Neural progenitor cell (in vitro differentiated cells): ENCODE data around the gene PIP5K1A. TPM values are rescaled to one million over a fixed set of nuclear protein-coding genes. Genes with fewer than 3 reads are reported as not detected.

Experiments
- DNase-seq: peaks from one replicate; pipeline ENCODE4 v3.0.0-alpha.2; 2016; ENCODE audit warnings: low spot score
- H2AFZ ChIP-seq: fragments of 200-600 bp; sonication (generic); replicated peaks from 2 replicates; pipeline ENCODE4 v1.6.1; 2016; ENCODE audit warnings: antibody characterized with exemption
- H3F3A ChIP-seq: fragments of 200-600 bp; sonication (generic); 2 replicates; pipeline ENCODE4 v1.6.1; 2016; ENCODE audit warnings: antibody characterized with exemption, low read depth
- H3K27ac ChIP-seq: fragments of 200-600 bp; sonication (generic); 2 replicates; pipeline ENCODE4 v1.5.1; 2016; ENCODE audit warnings: mild to moderate bottlenecking
- H3K27me3 ChIP-seq: fragments of 200-600 bp; sonication (generic); 2 replicates; pipeline ENCODE4 v1.6.1; 2016; ENCODE audit warnings: mild to moderate bottlenecking, moderate library complexity
- H3K36me3 ChIP-seq: fragments of 200-600 bp; sonication (generic); 2 replicates; pipeline ENCODE4 v1.5.1; 2016
- H3K4me1 ChIP-seq: fragments of 200-600 bp; sonication (generic); 2 replicates; pipeline ENCODE4 v1.6.1; 2016; ENCODE audit warnings: mixed run types
- H3K4me2 ChIP-seq: fragments of 200-600 bp; sonication (generic); 2 replicates; pipeline ENCODE4 v1.6.1; 2016
- H3K4me3 ChIP-seq: fragments of 200-600 bp; sonication (generic); 2 replicates; pipeline ENCODE4 v1.5.1; 2016
- H3K79me2 ChIP-seq: fragments of 200-600 bp; sonication (generic); 2 replicates; pipeline ENCODE4 v1.6.1; 2016; ENCODE audit warnings: low read depth
- H3K9ac ChIP-seq: fragments of 200-600 bp; sonication (generic); 2 replicates; pipeline ENCODE4 v1.6.1; 2016
- H3K9me3 ChIP-seq: fragments of 200-600 bp; sonication (generic); 2 replicates; pipeline ENCODE4 v1.5.1; 2016; ENCODE audit warnings: low read depth
- H4K20me1 ChIP-seq: fragments of 200-600 bp; sonication (generic); 2 replicates; pipeline ENCODE4 v1.6.1; 2016; ENCODE audit warnings: low read depth
- H3K27ac Mint-ChIP-seq: 3 replicates; pipeline ENCODE4 v1.8.0; 2021; ENCODE audit warnings: mixed read lengths
- H3K27me3 Mint-ChIP-seq: 2 replicates; pipeline ENCODE4 v1.8.0; 2022; ENCODE audit warnings: low read depth, mild to moderate bottlenecking, inconsistent platforms, moderate library complexity, mixed read lengths; ENCODE audit not compliant: insufficient read depth
- H3K36me3 Mint-ChIP-seq: 3 replicates; pipeline ENCODE4 v1.8.0; 2021; ENCODE audit warnings: mixed read lengths
- H3K4me1 Mint-ChIP-seq: 3 replicates; pipeline ENCODE4 v1.8.0; 2021; ENCODE audit warnings: mixed read lengths
- H3K4me3 Mint-ChIP-seq: 3 replicates; pipeline ENCODE4 v1.8.0; 2021; ENCODE audit warnings: mild to moderate bottlenecking, moderate library complexity, mixed read lengths
- H3K9me3 Mint-ChIP-seq: 3 replicates; pipeline ENCODE4 v1.8.0; 2020; ENCODE audit warnings: mixed read lengths
- CTCF ChIP-seq: fragments of 200-600 bp; sonication (generic); IDR thresholded peaks from 2 replicates; pipeline ENCODE4 v1.5.1; 2017; ENCODE audit warnings: antibody characterized with exemption, mild to moderate bottlenecking
- EZH2 ChIP-seq: fragments of 200-600 bp; sonication (generic); IDR thresholded peaks from 2 replicates; pipeline ENCODE4 v1.6.1; 2017; ENCODE audit warnings: antibody characterized with exemption, mild to moderate bottlenecking, moderate library complexity
- EZH2phosphoT487 ChIP-seq: fragments of 200-600 bp; sonication (generic); IDR thresholded peaks from 2 replicates; pipeline ENCODE4 v1.6.1; 2017; ENCODE audit warnings: antibody characterized with exemption
- total RNA-seq: library from RNA; depleted of rRNA; stranded (reverse); fragments of >200 nt; gene quantifications from 2 replicates; pipeline ENCODE4 v1.2.3, GENCODE V29; 2015; ENCODE audit warnings: low replicate concordance

The PIP5K1A gene
- total RNA-seq, 1 donor from 2014 or later: 81.2 TPM

GRCh38 chr1:151266315-151266714 is 68.0 kb downstream of the PIP5K1A start:
- no peak overlapping the region for H3K4me2 ChIP-seq
- H3K4me3 ChIP-seq: no peak overlapping the region
- no peak overlapping the region for H2AFZ ChIP-seq
- H3K4me1 ChIP-seq: no peaks in the 10 kb centered on the region
- H3K9me3 ChIP-seq: no peaks in the 10 kb centered on the region
- H3K27ac ChIP-seq: no peak overlapping the region
- TF ChIP-seq CTCF (no peak), EZH2 (no peak), EZH2phosphoT487 (no peak)
- peaks cover 31% of the 10 kb centered on the region for H3K36me3 Mint-ChIP-seq
- peaks cover 15% of the 10 kb centered on the region for H3K79me2 ChIP-seq
- H3K4me1 Mint-ChIP-seq: no peaks in the 10 kb centered on the region
- H3K36me3 ChIP-seq: no peaks in the 10 kb centered on the region
- H3K27me3 ChIP-seq: no peaks in the 10 kb centered on the region
- H3K9me3 Mint-ChIP-seq: no peaks in the 10 kb centered on the region
- peaks cover 7% of the 10 kb centered on the region for H4K20me1 ChIP-seq
- no peak overlapping the region for H3K27ac Mint-ChIP-seq
- no peak overlapping the region for H3K4me3 Mint-ChIP-seq
- peaks cover 6% of the 10 kb centered on the region for H3K27me3 Mint-ChIP-seq
- H3F3A ChIP-seq: no peaks in the 10 kb centered on the region
- no peak overlapping the region for H3K9ac ChIP-seq
- DNase-seq: no peak

GRCh38 chr1:151266821-151267220 is 68.5 kb downstream of the PIP5K1A start:
- H3K4me2 ChIP-seq: no peak overlapping the region
- H3K27me3 Mint-ChIP-seq: peaks cover 6% of the 10 kb centered on the region
- peaks cover 31% of the 10 kb centered on the region for H3K36me3 Mint-ChIP-seq
- H3K4me1 Mint-ChIP-seq: no peaks in the 10 kb centered on the region
- H3K27me3 ChIP-seq: no peaks in the 10 kb centered on the region
- peaks cover 7% of the 10 kb centered on the region for H4K20me1 ChIP-seq
- H3K9me3 ChIP-seq: no peaks in the 10 kb centered on the region
- H3K4me1 ChIP-seq: no peaks in the 10 kb centered on the region
- H3K9me3 Mint-ChIP-seq: no peaks in the 10 kb centered on the region
- H3K27ac Mint-ChIP-seq: no peak overlapping the region
- TF ChIP-seq EZH2phosphoT487 (no peak), CTCF (no peak), EZH2 (no peak)
- no peak overlapping the region for H3K4me3 ChIP-seq
- H3K79me2 ChIP-seq: peaks cover 10% of the 10 kb centered on the region
- H3K4me3 Mint-ChIP-seq: no peak overlapping the region
- H3F3A ChIP-seq: no peaks in the 10 kb centered on the region
- no peak for DNase-seq
- no peaks in the 10 kb centered on the region for H3K36me3 ChIP-seq
- no peak overlapping the region for H3K9ac ChIP-seq
- H3K27ac ChIP-seq: no peak overlapping the region
- H2AFZ ChIP-seq: no peak overlapping the region

- H3K4me3 Mint-ChIP-seq: no peak overlapping the region
- Histone ChIP-seq H3K4me1 (no peaks in the 10 kb centered on the region), H3K36me3 (no peaks in the 10 kb centered on the region), H2AFZ (no peak overlapping the region), H3K4me2 (no peak overlapping the region), H3K4me3 (no peak overlapping the region), H3K27ac (no peak overlapping the region), H3K79me2 (peaks cover under 1% of the 10 kb centered on the region), H3F3A (no peaks in the 10 kb centered on the region), H3K27me3 (no peaks in the 10 kb centered on the region), H3K9ac (no peak overlapping the region), H3K9me3 (no peaks in the 10 kb centered on the region), H4K20me1 (peaks cover 1% of the 10 kb centered on the region)
- no peak for DNase-seq
- H3K36me3 Mint-ChIP-seq: peaks cover 32% of the 10 kb centered on the region
- no peaks in the 10 kb centered on the region for H3K4me1 Mint-ChIP-seq
- no peaks in the 10 kb centered on the region for H3K9me3 Mint-ChIP-seq
- H3K27me3 Mint-ChIP-seq: peaks cover 6% of the 10 kb centered on the region
- TF ChIP-seq CTCF (no peak), EZH2 (no peak), EZH2phosphoT487 (no peak)
- H3K27ac Mint-ChIP-seq: no peak overlapping the region
Observed at GRCh38 chr1:151267760-151268159, 69.4 kb downstream of the PIP5K1A start.
